Measurements from ENCODE around the gene WWP2.
"Not testable (repeated sequence)": the region's sequence is repeated elsewhere in the genome, so short reads cannot be mapped to it uniquely, and the experiment has no call there.

Gene WWP2

DNA sequence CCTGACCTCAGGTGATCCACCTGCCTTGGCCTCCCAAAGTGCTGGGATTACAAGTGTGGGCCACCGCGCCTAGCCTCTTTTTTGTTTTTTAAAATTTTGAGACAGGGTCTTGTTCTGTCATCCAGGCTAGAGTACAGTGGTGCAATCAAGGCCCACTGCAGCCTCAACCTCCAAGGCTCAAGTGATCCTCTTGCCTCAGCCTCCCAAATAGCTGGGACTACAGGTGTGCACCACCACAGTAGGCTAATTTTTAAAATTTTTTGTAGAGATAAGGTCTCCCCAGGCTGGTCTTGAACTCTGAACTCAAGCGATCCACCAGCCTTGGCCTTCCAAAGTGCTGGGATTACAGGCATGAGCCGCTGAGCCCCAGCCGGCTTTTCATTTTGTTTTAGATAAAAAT, 92.6 kb downstream of the WWP2 start:
- not testable (repeated sequence) for H3K27ac ChIP-seq (ENCODE audit: low read length); H3K9ac ChIP-seq (ENCODE audit: low read depth, low read length)

DNA sequence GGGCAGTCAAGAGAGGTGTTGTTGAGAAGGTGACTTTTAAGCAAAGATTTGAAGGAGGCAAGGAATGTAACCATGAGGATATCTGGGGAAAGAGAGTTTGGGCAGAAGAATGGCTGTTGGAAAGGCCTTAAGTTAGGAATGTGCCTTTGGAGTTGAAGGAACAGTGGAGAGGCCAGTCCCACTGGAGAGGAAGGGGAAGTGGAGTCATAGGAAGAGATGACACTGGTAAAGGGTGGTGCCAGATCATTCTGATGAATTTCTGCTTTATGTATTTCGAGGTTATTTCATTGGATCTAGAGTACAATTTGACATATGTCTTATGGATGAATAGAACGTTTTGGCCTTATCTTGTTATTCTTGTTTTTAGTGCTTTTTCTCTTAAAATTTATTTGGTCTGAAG, 93.5 kb downstream of the WWP2 start:
- Histone ChIP-seq H3K4me3 (ENCODE audit: low read length) (no peak overlapping the region), H3K27ac (ENCODE audit: low read length) (no peak overlapping the region), H3K4me1 (ENCODE audit: insufficient read depth, low read length) (no peaks in the 10 kb centered on the region), H3K36me3 (ENCODE audit: insufficient read depth, low read depth, low read length) (no peaks in the 10 kb centered on the region), H3K9me3 (ENCODE audit: insufficient read depth, low read depth, low read length) (no peaks in the 10 kb centered on the region), H3K9ac (ENCODE audit: low read depth, low read length) (no peak overlapping the region), H3K27me3 (ENCODE audit: insufficient read depth, low read length) (no peaks in the 10 kb centered on the region)

More for the DNA sequence above, 92.6 kb downstream of the WWP2 start:
- H3K36me3 ChIP-seq (ENCODE audit: insufficient read depth, low read depth, low read length); H3K27me3 ChIP-seq (ENCODE audit: insufficient read depth, low read length); H3K4me1 ChIP-seq (ENCODE audit: insufficient read depth, low read length); H3K4me3 ChIP-seq (ENCODE audit: low read length); H3K9me3 ChIP-seq (ENCODE audit: insufficient read depth, low read depth, low read length): not testable (repeated sequence)

DNA sequence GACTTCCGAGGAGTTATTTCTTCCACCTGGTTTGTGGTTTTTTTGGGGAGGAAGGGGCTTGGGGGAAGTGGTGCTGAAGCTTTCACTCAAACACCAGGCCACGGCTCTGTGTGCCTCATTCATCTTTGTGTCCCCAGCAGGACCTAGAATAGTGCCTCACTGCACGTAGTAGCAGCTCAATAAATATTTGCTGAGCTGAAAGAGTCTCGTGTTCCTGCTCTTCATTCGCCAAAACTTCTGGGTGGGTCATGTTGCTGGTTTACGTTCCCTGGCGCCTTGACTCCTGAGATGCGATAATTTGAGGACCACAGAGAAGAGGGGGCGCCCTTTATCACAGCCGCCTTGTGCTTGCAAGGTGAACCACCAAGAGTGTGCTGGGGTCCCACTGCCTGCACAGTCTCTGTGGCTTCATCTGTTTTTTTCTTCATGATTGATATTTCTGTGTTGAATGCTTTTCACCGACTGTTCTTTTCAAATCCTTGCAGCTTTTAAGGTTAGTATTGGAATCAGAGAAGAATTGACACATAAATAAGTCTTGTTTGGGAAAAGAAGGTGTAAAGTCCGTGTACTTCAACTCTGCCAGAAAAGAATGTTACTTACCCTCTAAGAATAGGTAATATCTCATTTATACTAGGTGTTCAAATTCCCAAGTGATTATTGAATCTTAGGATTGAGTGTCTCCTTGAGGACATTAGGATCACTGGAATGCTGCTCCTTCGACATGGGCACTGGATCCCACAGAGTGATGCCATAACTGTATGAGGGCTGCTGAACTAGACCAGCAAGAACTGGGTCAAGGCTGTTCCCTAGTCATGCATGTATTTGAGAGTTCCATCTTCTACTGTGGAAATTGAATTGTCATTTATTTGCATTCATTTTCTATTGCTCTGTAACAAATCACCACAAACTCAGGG, 96.3 kb downstream of the WWP2 start:
- H3K4me3 ChIP-seq (ENCODE audit: low read length): no peak overlapping the region
- no peaks in the 10 kb centered on the region for H3K9me3 ChIP-seq (ENCODE audit: insufficient read depth, low read depth, low read length)
- H3K27me3 ChIP-seq (ENCODE audit: insufficient read depth, low read length): no peaks in the 10 kb centered on the region
- no peaks in the 10 kb centered on the region for H3K36me3 ChIP-seq (ENCODE audit: insufficient read depth, low read depth, low read length)
- no peak overlapping the region for H3K27ac ChIP-seq (ENCODE audit: low read length)
- no peak overlapping the region for H3K9ac ChIP-seq (ENCODE audit: low read depth, low read length)
- H3K4me1 ChIP-seq (ENCODE audit: insufficient read depth, low read length): no peaks in the 10 kb centered on the region

GRCh38 chr16:69859105-69859989, 97.2 kb downstream of the WWP2 start:
- H3K27me3 ChIP-seq (ENCODE audit: insufficient read depth, low read length): no peaks in the 10 kb centered on the region
- no peaks in the 10 kb centered on the region for H3K4me1 ChIP-seq (ENCODE audit: insufficient read depth, low read length)
- no peak overlapping the region for H3K4me3 ChIP-seq (ENCODE audit: low read length)
- no peaks in the 10 kb centered on the region for H3K9me3 ChIP-seq (ENCODE audit: insufficient read depth, low read depth, low read length)
- H3K36me3 ChIP-seq (ENCODE audit: insufficient read depth, low read depth, low read length): no peaks in the 10 kb centered on the region
- no peak overlapping the region for H3K27ac ChIP-seq (ENCODE audit: low read length)
- H3K9ac ChIP-seq (ENCODE audit: low read depth, low read length): no peak overlapping the region

- H3K36me3 ChIP-seq (ENCODE audit: insufficient read depth, low read depth, low read length): no peaks in the 10 kb centered on the region
- H3K9me3 ChIP-seq (ENCODE audit: insufficient read depth, low read depth, low read length): no peaks in the 10 kb centered on the region
- H3K4me3 ChIP-seq (ENCODE audit: low read length): no peak overlapping the region
- no peaks in the 10 kb centered on the region for H3K4me1 ChIP-seq (ENCODE audit: insufficient read depth, low read length)
- no peak overlapping the region for H3K9ac ChIP-seq (ENCODE audit: low read depth, low read length)
- no peaks in the 10 kb centered on the region for H3K27me3 ChIP-seq (ENCODE audit: insufficient read depth, low read length)
- no peak overlapping the region for H3K27ac ChIP-seq (ENCODE audit: low read length)
Measured at GRCh38 chr16:69860233-69861231, 98.4 kb downstream of the WWP2 start.

GRCh38 chr16:69861292-69862030, 99.3 kb downstream of the WWP2 start:
- Histone ChIP-seq H3K4me1 (ENCODE audit: insufficient read depth, low read length) (no peaks in the 10 kb centered on the region), H3K9ac (ENCODE audit: low read depth, low read length) (no peak overlapping the region), H3K27me3 (ENCODE audit: insufficient read depth, low read length) (no peaks in the 10 kb centered on the region), H3K9me3 (ENCODE audit: insufficient read depth, low read depth, low read length) (no peaks in the 10 kb centered on the region), H3K4me3 (ENCODE audit: low read length) (no peak overlapping the region), H3K36me3 (ENCODE audit: insufficient read depth, low read depth, low read length) (no peaks in the 10 kb centered on the region), H3K27ac (ENCODE audit: low read length) (no peak overlapping the region)

- Histone ChIP-seq H3K4me1 (ENCODE audit: insufficient read depth, low read length) (no peaks in the 10 kb centered on the region), H3K4me3 (ENCODE audit: low read length) (no peak overlapping the region), H3K27me3 (ENCODE audit: insufficient read depth, low read length) (no peaks in the 10 kb centered on the region), H3K9ac (ENCODE audit: low read depth, low read length) (no peak overlapping the region), H3K9me3 (ENCODE audit: insufficient read depth, low read depth, low read length) (no peaks in the 10 kb centered on the region), H3K36me3 (ENCODE audit: insufficient read depth, low read depth, low read length) (no peaks in the 10 kb centered on the region), H3K27ac (ENCODE audit: low read length) (no peak overlapping the region)
Measured at GRCh38 chr16:69863401-69864281, 101.5 kb downstream of the WWP2 start.

DNA sequence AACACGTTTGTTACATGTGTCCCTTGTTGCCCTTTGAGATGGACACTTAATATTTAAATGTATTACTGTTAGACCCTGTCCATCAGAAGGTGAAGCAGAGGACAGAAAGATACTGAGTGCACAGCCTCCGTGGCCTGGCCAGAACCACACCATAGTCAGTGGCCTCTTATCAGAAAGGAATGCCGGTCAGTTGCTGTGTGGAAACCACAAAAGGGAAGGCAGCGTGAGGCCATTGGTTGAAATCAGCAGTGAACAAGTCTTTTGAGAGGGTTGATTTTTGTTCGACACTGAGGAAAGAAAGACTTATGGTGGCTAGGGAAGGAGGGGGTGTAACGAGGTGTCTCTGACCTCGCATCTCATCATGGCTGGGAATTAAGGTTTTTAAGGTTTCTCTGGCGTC, 103.6 kb downstream of the WWP2 start:
- H3K27me3 ChIP-seq (ENCODE audit: insufficient read depth, low read length): no peaks in the 10 kb centered on the region
- H3K4me3 ChIP-seq (ENCODE audit: low read length): no peak overlapping the region
- no peaks in the 10 kb centered on the region for H3K9me3 ChIP-seq (ENCODE audit: insufficient read depth, low read depth, low read length)
- no peaks in the 10 kb centered on the region for H3K36me3 ChIP-seq (ENCODE audit: insufficient read depth, low read depth, low read length)
- no peaks in the 10 kb centered on the region for H3K4me1 ChIP-seq (ENCODE audit: insufficient read depth, low read length)
- no peak overlapping the region for H3K9ac ChIP-seq (ENCODE audit: low read depth, low read length)
- H3K27ac ChIP-seq (ENCODE audit: low read length): no peak overlapping the region

DNA sequence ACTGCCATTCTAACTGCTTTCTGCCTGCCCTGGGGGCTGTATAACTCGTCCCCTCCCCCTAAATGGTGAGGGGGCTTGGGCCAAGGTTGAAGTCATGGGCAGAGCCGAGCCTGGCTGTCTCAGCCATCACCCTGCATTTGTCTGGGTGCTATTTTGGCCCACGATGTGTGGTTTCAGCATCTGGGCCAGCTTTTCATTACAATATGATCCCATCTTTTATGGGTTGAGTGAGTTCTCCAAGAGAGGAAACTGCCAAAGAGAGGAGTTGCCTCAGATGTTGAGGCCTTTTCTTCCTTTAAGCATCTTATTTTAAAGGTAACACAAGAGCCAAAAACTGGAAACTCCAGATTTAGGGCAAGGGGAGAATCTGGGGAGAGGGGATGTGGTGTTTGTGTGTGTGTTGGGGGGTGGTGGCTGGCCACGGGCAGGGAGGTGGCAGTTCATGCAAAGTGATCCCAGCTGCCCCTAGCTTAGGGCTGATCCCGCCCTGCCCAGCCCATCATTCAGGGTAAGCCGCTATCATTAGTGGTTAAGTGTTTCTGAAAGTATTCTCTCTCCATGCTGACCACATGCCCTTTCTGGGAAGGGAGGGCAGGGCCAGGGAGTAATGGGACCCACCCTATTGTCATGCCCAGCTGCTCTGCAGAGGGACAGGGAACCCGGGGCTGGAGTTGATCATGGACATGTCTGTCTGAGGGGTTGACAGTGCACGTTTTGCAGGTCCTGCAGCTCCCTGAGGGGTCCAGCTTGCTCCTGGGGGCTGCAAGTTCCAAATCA, 105.8 kb downstream of the WWP2 start:
- peaks cover 12% of the 10 kb centered on the region; the same call in 1 of the 2 replicates for H3K36me3 ChIP-seq (ENCODE audit: insufficient read depth, low read depth, low read length)
- no peak overlapping the region for H3K4me3 ChIP-seq (ENCODE audit: low read length)
- no peaks in the 10 kb centered on the region for H3K27me3 ChIP-seq (ENCODE audit: insufficient read depth, low read length)
- no peak overlapping the region for H3K9ac ChIP-seq (ENCODE audit: low read depth, low read length)
- no peaks in the 10 kb centered on the region for H3K4me1 ChIP-seq (ENCODE audit: insufficient read depth, low read length)
- H3K27ac ChIP-seq (ENCODE audit: low read length): no peak overlapping the region
- no peaks in the 10 kb centered on the region for H3K9me3 ChIP-seq (ENCODE audit: insufficient read depth, low read depth, low read length)
